ENCODE results near the gene ZBTB42. TPM values are rescaled to one million over a fixed set of nuclear protein-coding genes. Genes with fewer than 3 reads are reported as not detected.

The ZBTB42 gene
- total and polyA plus RNA-seq, 2 of the 13 experiments (the other 11 are each of a cell fraction or from before 2014, with no cell fraction given), result 2.8 to 4.2 TPM

DNA sequence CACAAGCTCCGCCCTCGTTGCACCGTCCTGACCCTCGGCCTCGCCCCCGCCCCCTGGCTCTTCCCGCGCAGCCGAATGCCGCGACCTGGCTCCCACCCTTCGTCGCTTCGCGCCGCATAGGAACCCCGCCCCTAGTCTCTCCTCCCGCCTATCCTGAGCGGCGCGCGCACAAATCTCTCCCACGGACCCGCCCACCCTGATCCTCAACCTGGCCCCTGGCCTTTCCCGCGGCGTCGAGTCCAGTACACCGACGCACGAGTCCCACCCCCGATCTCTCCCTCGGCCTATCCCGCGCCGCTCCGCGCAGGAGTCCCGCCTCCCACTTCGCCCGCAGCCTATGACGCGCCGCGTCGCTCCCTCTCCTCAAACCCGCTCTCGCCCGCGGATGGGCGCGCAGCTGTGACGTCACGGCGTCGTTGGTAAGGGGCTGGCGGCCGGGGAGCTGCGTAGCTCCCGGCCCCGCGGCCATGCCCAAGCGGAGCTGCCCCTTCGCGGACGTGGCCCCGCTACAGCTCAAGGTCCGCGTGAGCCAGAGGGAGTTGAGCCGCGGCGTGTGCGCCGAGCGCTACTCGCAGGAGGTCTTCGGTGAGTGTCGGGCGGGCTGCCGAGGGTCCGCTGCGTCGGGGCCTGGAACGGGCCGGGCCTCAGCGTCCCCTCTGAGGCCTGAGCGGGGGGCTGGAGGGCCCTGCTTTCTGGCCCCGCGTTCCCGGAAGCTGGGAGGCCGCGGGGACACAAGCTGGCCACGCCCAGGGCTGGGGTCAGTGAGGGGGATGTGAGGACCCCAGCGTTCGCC, 48.0 kb upstream of the ZBTB42 start, which contains the start of gene SIVA1 (continued):
- TF ChIP-seq, protein P1, sequence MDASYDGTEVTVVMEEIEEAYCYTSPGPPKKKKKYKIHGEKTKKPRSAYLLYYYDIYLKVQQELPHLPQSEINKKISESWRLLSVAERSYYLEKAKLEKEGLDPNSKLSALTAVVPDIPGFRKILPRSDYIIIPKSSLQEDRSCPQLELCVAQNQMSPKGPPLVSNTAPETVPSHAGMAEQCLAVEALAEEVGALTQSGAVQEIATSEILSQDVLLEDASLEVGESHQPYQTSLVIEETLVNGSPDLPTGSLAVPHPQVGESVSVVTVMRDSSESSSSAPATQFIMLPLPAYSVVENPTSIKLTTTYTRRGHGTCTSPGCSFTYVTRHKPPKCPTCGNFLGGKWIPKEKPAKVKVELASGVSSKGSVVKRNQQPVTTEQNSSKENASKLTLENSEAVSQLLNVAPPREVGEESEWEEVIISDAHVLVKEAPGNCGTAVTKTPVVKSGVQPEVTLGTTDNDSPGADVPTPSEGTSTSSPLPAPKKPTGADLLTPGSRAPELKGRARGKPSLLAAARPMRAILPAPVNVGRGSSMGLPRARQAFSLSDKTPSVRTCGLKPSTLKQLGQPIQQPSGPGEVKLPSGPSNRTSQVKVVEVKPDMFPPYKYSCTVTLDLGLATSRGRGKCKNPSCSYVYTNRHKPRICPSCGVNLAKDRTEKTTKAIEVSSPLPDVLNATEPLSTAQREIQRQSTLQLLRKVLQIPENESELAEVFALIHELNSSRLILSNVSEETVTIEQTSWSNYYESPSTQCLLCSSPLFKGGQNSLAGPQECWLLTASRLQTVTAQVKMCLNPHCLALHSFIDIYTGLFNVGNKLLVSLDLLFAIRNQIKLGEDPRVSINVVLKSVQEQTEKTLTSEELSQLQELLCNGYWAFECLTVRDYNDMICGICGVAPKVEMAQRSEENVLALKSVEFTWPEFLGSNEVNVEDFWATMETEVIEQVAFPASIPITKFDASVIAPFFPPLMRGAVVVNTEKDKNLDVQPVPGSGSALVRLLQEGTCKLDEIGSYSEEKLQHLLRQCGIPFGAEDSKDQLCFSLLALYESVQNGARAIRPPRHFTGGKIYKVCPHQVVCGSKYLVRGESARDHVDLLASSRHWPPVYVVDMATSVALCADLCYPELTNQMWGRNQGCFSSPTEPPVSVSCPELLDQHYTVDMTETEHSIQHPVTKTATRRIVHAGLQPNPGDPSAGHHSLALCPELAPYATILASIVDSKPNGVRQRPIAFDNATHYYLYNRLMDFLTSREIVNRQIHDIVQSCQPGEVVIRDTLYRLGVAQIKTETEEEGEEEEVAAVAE (CRISPR knock-in tag; IDR thresholded peaks at IDR 0.05; ENCODE audit: borderline replicate concordance), result no peak
- TF ChIP-seq IKZF1 (IDR thresholded peaks at IDR 0.05) (no peak), ZNF10 (CRISPR knock-in tag; IDR thresholded peaks at IDR 0.05; ENCODE audit: borderline replicate concordance, low read depth) (no peak), ZNF230 (CRISPR knock-in tag; IDR thresholded peaks at IDR 0.05) (0 out of 2 replicates have a peak, but pooled peaks have one; percentile 72), CREB1 (IDR thresholded peaks at IDR 0.05) (peak; percentile 100), CREB1 (CRISPR knock-in tag; IDR thresholded peaks at IDR 0.05) (peak; percentile 97), HNRNPK (IDR thresholded peaks at IDR 0.05; ENCODE audit: low read depth, low read length, poor library complexity, severe bottlenecking) (peak; percentile 93), GLI4 (CRISPR knock-in tag; IDR thresholded peaks at IDR 0.05; ENCODE audit: borderline replicate concordance) (no peak), ZNF75D (CRISPR knock-in tag; IDR thresholded peaks at IDR 0.05; ENCODE audit: borderline replicate concordance) (no peak), TOE1 (CRISPR knock-in tag; IDR thresholded peaks at IDR 0.05) (no peak), ZSCAN21 (CRISPR knock-in tag; IDR thresholded peaks at IDR 0.05; ENCODE audit: borderline replicate concordance) (no peak), ZNF558 (CRISPR knock-in tag; IDR thresholded peaks at IDR 0.05; ENCODE audit: borderline replicate concordance) (peak; percentile 94; the same call in 1 of the 2 replicates), RARG (CRISPR knock-in tag; IDR thresholded peaks at IDR 0.05; ENCODE audit: low read depth) (0 out of 2 replicates have a peak, but pooled peaks have one; percentile 75), ZNF264 (CRISPR knock-in tag; IDR thresholded peaks at IDR 0.05) (0 out of 2 replicates have a peak, but pooled peaks have one; percentile 28), ZNF256 (CRISPR knock-in tag; conservative IDR thresholded peaks at IDR 0.05) (no peak; the same call in 1 of the 2 replicates), SIX1 (CRISPR knock-in tag; IDR thresholded peaks at IDR 0.05; ENCODE audit: borderline replicate concordance) (no peak), ZNF563 (CRISPR knock-in tag; IDR thresholded peaks at IDR 0.05) (no peak; the same call in 1 of the 2 replicates), NFE2L1 (CRISPR knock-in tag; IDR thresholded peaks at IDR 0.05; ENCODE audit: borderline replicate concordance) (peak; percentile 75; the same call in 1 of the 2 replicates)
- TF ChIP-seq, protein P2, sequence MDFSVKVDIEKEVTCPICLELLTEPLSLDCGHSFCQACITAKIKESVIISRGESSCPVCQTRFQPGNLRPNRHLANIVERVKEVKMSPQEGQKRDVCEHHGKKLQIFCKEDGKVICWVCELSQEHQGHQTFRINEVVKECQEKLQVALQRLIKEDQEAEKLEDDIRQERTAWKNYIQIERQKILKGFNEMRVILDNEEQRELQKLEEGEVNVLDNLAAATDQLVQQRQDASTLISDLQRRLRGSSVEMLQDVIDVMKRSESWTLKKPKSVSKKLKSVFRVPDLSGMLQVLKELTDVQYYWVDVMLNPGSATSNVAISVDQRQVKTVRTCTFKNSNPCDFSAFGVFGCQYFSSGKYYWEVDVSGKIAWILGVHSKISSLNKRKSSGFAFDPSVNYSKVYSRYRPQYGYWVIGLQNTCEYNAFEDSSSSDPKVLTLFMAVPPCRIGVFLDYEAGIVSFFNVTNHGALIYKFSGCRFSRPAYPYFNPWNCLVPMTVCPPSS (IDR thresholded peaks at IDR 0.05), result no peak
- TF ChIP-seq, protein P3, sequence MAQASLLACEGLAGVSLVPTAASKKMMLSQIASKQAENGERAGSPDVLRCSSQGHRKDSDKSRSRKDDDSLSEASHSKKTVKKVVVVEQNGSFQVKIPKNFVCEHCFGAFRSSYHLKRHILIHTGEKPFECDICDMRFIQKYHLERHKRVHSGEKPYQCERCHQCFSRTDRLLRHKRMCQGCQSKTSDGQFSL (CRISPR knock-in tag; IDR thresholded peaks at IDR 0.05), result no peak
- TF ChIP-seq, protein P4, sequence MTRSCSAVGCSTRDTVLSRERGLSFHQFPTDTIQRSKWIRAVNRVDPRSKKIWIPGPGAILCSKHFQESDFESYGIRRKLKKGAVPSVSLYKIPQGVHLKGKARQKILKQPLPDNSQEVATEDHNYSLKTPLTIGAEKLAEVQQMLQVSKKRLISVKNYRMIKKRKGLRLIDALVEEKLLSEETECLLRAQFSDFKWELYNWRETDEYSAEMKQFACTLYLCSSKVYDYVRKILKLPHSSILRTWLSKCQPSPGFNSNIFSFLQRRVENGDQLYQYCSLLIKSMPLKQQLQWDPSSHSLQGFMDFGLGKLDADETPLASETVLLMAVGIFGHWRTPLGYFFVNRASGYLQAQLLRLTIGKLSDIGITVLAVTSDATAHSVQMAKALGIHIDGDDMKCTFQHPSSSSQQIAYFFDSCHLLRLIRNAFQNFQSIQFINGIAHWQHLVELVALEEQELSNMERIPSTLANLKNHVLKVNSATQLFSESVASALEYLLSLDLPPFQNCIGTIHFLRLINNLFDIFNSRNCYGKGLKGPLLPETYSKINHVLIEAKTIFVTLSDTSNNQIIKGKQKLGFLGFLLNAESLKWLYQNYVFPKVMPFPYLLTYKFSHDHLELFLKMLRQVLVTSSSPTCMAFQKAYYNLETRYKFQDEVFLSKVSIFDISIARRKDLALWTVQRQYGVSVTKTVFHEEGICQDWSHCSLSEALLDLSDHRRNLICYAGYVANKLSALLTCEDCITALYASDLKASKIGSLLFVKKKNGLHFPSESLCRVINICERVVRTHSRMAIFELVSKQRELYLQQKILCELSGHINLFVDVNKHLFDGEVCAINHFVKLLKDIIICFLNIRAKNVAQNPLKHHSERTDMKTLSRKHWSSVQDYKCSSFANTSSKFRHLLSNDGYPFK (CRISPR knock-in tag; IDR thresholded peaks at IDR 0.05; ENCODE audit: borderline replicate concordance), result peak; percentile 79

Data from HepG2 (cell line).